ENCODE data around the gene HSPB2. TPM values are rescaled to one million over a fixed set of nuclear protein-coding genes. Genes with fewer than 3 reads are reported as not detected.

The HSPB2 gene, protein sequence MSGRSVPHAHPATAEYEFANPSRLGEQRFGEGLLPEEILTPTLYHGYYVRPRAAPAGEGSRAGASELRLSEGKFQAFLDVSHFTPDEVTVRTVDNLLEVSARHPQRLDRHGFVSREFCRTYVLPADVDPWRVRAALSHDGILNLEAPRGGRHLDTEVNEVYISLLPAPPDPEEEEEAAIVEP
- not detected for total RNA-seq

DNA sequence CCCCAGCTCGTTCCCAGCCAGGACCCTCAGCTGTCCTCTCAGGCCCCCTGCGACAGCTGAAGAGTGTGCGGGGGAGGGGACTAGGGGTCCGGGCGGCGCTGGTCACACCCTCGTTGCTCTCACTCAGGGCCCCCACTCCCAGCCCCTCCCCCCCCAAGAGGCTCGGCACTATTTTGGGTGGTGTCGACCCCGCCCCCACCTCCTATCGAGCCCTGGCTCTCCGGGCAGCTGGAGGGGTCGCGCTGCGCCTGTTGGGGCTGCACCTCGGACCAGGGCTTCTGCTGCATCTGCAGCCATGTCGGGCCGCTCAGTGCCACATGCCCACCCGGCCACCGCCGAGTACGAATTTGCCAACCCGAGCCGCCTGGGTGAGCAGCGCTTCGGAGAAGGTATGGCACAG is at the start of gene HSPB2:
HSPB2 (plus strand) TSS at position 200 of the 400 bp plus-strand sequence; CDS start at position 296, 96 bp downstream.
- DNase-seq, result no peak
- Histone ChIP-seq H3K27me3 (no peaks in the 10 kb centered on the region), H3K4me1 (peaks cover 38% of the 10 kb centered on the region), H3K36me3 (replicated peaks in 1 of 2; ENCODE audit: insufficient read depth in 1 of 2, low read depth in 2 of 2) (no peaks in the 10 kb centered on the region), H3K4me3 (no peak within 1 kb of the TSS), H3K9me3 (no peaks in the 10 kb centered on the region), H3K27ac (peak within 1 kb of the TSS; percentile 59 to 85 (median 78))
- WGBS, 2 donors, result 34 to 54% methylated on average over 3 to 17 of the region's 26 CpGs
- intact Hi-C loops (cut with DNase I), result no loop called here
- ATAC-seq, result no peak
- TF ChIP-seq, protein P1, sequence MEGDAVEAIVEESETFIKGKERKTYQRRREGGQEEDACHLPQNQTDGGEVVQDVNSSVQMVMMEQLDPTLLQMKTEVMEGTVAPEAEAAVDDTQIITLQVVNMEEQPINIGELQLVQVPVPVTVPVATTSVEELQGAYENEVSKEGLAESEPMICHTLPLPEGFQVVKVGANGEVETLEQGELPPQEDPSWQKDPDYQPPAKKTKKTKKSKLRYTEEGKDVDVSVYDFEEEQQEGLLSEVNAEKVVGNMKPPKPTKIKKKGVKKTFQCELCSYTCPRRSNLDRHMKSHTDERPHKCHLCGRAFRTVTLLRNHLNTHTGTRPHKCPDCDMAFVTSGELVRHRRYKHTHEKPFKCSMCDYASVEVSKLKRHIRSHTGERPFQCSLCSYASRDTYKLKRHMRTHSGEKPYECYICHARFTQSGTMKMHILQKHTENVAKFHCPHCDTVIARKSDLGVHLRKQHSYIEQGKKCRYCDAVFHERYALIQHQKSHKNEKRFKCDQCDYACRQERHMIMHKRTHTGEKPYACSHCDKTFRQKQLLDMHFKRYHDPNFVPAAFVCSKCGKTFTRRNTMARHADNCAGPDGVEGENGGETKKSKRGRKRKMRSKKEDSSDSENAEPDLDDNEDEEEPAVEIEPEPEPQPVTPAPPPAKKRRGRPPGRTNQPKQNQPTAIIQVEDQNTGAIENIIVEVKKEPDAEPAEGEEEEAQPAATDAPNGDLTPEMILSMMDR (IDR thresholded peaks at IDR 0.05), result no peak
- no peak for TF ChIP-seq POLR2A (IDR thresholded peaks at IDR 0.05)

DNA sequence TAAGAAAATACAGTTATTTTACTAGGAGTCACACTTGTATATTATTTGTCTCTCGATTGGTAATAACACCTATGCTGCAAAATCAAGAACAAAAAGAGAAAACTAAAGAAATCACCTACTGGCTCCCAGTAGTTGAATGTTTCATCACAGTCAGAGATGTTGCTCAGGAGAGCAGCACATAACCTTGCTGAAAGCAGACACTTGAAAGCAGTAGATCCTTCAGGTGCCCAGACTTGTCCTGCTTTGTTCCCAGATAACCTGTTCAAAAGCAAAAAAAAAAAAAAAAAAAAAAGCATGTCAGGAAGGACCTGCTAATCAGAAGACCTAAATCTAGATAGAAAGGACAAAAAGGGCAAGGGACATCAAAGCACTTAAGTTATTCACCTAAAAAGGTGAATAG is 42.4 kb upstream of the HSPB2 start:
- TF ChIP-seq, protein P1 (IDR thresholded peaks at IDR 0.05), result no peak
- no peak for TF ChIP-seq POLR2A (IDR thresholded peaks at IDR 0.05)
- H3K4me1 ChIP-seq, result peaks cover 17% of the 10 kb centered on the region
- H3K4me3 ChIP-seq, result peak overlapping the region in 1 of 2 donors; percentile 86
- no peaks in the 10 kb centered on the region for H3K9me3 ChIP-seq
- WGBS, 2 donors, result 59 to 69% methylated on average over 1 of the region's 1 CpG
- intact Hi-C loops (cut with DNase I), result no loop called here
- H3K36me3 ChIP-seq (replicated peaks in 1 of 2; ENCODE audit: insufficient read depth in 1 of 2, low read depth in 2 of 2), result peaks cover 0 to 2% of the 10 kb centered on the region in 2 donors
- no peak for DNase-seq
- peak overlapping the region in 1 of 4 donors; percentile 92 for H3K27ac ChIP-seq
- no peak for ATAC-seq
- no peaks in the 10 kb centered on the region for H3K27me3 ChIP-seq

DNA sequence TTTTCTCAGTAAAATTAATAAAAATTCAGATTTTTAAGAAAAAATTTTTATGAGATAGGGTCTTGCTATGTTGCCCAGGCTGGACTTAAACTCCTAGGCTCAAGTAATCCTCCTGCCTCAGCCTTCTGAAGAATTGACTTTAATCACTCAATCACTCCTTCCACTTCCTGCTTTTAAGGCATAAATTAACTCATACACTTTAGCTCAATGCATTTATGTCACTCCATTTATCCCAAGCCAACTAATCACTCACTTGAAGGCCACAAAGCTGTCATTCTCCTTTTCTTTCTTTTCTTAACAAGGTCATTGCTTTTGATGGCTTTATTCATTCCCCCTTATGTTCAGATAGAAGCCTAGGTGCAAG is 42.0 kb upstream of the HSPB2 start:
- TF ChIP-seq POLR2A (IDR thresholded peaks at IDR 0.05), result no peak
- TF ChIP-seq, protein P1 (IDR thresholded peaks at IDR 0.05), result no peak
- intact Hi-C loops (cut with DNase I), result no loop called here
- Histone ChIP-seq H3K36me3 (replicated peaks in 1 of 2; ENCODE audit: insufficient read depth in 1 of 2, low read depth in 2 of 2) (peaks cover 0 to 2% of the 10 kb centered on the region in 2 donors), H3K4me1 (peaks cover 17% of the 10 kb centered on the region), H3K4me3 (peak overlapping the region; percentile 67 to 86), H3K27me3 (no peaks in the 10 kb centered on the region), H3K27ac (peak overlapping the region; percentile 84 to 92 (median 88)), H3K9me3 (no peaks in the 10 kb centered on the region)
- ATAC-seq (no peak), DNase-seq (no peak)

DNA sequence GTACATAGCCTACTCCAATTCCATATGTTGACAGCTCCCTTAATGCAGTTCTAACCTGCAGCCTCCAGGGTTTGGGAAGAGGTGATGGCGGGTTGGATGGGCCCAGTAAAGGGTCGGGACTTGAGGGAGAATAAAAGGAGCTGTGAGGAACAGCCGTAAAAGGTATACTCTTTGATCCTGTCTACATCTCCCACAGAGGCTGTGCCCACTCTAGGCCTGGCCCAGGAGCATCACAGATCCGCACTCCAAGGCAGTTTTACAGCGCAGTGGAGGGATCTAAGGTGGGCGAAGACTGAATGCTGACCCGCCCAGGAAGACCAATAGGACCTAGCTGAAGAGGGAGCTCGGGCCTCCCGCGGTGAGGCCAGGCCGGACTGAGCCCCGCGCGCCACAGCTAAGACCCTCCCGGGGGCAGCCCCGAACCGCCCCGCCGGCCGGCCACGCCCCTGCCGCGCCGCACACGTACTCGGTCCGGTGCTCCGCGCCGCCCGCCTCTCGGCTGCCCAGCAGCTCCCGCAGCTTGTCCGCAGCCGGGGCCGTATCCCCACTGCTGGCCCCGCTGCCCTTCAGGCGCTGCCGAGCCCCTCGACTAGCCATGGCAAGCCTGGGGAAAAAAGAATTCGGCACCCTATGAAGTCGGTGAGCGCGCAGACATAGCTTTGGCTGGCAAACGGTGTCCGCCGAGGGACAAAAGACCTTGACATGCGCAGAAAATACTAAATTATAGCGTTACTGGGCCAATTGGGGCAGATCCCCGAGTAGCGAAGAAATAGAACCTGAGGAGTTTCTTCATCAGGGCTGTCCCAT is 41.4 kb upstream of the HSPB2 start, which contains the start of gene ALG9:
ALG9 (minus strand) TSS at position 696 of the 807 bp plus-strand sequence; CDS start at position 597, 99 bp downstream.
- H3K27ac ChIP-seq, result peak within 1 kb of the TSS; percentile 84 to 92 (median 88)
- peak within 1 kb of the TSS; percentile 67 to 86 for H3K4me3 ChIP-seq
- TF ChIP-seq, protein P1 (IDR thresholded peaks at IDR 0.05), result peak in 3 of 7 experiments; percentile 34 to 46 (median 46)
- peak; percentile 38 to 73 (median 64) for TF ChIP-seq POLR2A (IDR thresholded peaks at IDR 0.05)
- no peaks in the 10 kb centered on the region for H3K27me3 ChIP-seq
- H3K36me3 ChIP-seq (replicated peaks in 1 of 2; ENCODE audit: insufficient read depth in 1 of 2, low read depth in 2 of 2), result peaks cover 0 to 2% of the 10 kb centered on the region in 2 donors
- H3K9me3 ChIP-seq, result no peaks in the 10 kb centered on the region
- ATAC-seq, result peak; percentile 88
- intact Hi-C loops (cut with DNase I), result no loop called here
- WGBS, 2 donors, result 0 to 2% methylated on average over 18 to 48 of the region's 51 CpGs
- DNase-seq, result peak; percentile 80 to 88 (median 81)
- peaks cover 17% of the 10 kb centered on the region for H3K4me1 ChIP-seq
